HL-60/S4 treated with retinoic acid at 250 ng/mL for 4 days and 3 days (cell line): ENCODE results near the gene SCGB1C1.
"Not testable (repeated sequence)": the region's sequence is repeated elsewhere in the genome, so short reads cannot be mapped to it uniquely, and the experiment has no call there.

Source experiments
- in situ Hi-C: fragments of 300-500 bp; cut with MboI; formaldehyde crosslinking; loops from 2 replicates; pipeline ENCODE4 v1.7.0; 2022; ENCODE audit warnings: low sequenced_read_pairs

Gene SCGB1C1

DNA sequence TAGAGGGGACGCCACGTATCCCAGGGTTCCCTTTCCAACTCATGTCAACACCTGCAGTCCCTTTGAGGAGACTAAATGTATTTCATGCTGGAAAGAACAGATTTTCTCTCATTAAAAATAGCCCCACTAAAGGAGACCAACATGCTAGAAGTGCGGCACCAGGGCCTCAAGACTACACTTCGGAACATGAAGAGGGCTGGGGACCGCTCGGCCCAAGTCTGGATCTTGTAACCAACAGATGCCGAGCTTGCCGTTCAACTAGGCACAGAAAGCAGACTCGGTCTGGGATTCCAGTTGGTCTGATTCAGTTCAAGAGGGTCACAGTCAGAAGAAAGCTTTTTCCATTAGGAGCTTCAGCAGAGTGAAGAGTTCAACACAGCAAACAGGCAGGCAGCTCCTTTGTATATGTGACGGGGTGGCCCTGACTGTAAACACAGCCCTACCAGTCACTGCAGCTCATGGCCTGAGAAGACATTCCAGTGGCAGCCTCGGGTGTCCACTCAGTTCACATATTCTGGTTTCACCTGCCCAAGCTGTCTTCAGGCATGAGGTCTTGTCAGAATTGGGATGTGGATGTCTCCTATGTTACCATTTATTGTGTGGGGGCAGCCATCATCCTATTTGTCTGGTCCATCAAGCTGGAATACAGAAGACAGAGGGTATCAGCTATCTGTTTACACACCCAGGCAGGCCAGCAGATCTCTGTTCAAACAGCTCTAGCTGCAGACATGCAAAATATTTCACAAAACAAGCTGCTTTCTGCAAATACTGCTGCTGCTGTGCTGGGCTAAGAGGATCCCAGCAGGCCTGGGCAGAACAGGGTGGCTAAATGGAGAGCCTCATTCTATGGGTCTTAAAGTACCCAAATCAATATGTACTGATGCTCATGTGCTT is 23.4 kb downstream of the SCGB1C1 start:
- in situ Hi-C loops, result no loop called here

DNA sequence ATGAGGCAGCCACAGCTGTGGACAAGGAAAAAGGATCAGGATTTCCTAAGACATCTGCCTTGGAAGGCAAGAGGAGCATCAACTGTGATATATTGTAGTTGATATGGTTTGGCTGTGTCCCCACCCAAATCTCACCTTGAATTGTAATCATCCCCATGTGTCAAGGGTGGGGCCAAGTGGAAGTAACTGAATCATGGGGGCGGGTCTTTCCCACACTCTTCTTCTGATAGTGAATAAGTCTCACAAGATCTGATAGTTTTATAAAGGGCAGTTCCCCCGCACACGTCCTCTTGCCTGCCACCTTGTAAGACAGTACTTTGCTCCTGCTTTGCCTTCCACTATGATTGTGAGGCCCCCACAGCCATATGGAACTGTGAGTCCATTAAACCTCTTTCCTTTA is 24.8 kb downstream of the SCGB1C1 start:
- in situ Hi-C loops, result no loop called here

DNA sequence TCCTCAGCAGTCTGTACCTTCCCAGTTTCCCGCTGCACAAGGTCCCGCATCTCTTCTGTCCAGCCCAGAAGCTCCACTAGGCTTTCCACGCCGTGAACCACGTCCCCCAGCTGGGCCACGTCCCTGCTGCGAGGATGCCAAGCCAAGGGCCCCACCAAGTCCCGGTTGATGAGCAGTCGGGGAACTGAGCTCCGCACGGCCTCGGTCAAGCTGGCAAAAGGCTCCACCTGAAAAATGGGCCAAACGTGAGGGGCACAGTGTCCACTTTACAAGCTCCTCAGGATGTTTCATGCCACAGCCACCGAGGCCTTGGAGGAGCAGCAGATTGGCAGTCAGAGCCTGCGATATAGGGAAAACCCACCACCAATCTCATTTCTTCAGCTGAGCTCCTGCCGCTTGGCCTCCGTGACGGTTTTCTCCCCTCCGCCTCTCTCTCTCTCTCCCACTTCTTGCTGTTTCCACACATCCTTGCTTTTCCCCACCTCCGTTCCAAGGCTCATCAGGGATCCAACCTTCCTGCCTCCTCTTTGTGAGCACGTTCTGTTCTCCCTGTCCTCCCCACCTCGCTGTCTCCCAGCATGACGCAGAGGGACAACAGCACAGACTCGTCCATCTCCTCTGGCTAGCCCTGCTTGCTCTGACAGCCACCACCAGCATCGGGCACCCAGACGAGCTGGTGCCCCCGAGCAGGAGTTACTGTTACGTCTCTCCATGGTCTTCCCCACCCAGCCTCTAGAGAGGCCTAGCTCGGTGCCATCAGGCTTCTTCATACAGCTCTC is 26.1 kb downstream of the SCGB1C1 start:
- in situ Hi-C loops, result no loop called here

DNA sequence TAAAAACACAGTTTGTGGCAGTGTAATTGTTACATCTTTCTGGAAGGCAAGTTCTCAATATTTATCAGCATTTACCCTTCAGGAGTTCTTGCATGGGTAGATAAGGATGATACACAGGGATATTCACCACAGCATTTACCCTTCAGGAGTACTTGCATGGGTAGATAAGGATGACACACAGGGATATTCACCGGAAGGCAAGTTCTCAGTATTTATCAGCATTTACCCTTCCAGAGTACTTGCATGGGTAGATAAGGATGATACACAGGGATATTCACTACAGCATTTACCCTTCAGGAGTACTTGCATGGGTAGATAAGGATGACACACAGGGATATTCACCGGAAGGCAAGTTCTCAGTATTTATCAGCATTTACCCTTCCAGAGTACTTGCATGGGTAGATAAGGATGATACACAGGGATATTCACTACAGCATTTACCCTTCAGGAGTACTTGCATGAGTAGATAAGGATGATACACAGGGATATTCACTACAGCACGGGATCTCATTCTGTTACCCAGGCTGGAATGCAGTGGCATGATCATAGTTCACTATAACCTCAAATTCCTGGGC is 27.9 kb downstream of the SCGB1C1 start:
- in situ Hi-C loops, result not testable (repeated sequence)

DNA sequence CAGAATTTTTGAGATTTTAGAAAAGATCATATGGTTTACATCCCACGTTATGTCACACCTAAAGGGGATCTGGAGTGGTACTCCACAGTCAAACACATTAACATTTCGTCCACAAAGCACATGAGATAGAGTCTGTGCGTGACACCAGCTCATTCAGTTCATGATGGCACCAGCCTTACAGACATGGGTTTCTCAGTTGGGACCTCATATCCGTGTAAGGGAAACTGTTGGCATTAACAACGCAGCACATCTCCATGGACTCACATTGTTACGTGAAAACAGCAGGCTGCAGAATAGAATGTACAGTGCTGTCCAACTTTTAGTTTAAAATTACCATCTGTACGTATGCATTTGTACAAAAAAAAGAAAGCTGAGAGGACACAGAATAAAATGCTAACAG is 28.7 kb downstream of the SCGB1C1 start:
- in situ Hi-C loops, result no loop called here

DNA sequence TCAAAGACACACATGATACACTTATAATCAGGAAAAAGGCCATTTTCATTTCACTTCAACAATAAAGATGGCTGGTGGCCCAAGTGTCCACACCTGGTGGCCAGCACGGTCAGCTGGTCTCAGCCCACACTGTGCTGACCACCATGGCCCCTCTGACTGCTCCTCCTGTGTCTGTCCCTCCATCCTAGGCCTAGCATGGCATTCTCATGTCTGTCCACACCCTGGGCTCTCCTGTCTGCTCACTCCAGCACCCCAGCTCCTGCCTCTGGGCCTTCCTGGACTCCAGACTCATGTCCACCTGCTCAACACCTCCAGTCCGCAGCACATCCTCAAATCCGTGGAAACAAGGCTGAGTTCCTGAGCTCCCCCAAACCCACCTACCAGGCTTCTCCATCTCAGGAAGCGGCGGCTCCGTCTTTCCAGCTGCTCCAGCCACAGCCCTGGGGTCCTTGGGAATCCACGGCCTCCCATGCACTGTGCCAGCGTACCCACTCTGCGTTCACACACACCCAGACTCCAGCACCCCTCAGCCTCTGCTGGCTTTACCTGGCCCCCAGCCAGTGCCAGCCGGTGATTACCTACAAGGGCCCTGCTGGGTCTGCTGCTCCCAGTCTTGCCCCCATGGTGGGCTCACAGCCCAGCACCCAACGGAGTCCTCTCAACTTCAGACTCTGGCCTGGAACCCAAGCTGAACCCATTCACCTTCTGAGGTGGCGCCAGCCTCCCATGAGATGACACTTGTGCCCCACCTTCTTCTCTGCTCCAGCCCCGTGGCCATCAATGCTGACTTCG is 29.3 kb downstream of the SCGB1C1 start:
- in situ Hi-C loops, result no loop called here

DNA sequence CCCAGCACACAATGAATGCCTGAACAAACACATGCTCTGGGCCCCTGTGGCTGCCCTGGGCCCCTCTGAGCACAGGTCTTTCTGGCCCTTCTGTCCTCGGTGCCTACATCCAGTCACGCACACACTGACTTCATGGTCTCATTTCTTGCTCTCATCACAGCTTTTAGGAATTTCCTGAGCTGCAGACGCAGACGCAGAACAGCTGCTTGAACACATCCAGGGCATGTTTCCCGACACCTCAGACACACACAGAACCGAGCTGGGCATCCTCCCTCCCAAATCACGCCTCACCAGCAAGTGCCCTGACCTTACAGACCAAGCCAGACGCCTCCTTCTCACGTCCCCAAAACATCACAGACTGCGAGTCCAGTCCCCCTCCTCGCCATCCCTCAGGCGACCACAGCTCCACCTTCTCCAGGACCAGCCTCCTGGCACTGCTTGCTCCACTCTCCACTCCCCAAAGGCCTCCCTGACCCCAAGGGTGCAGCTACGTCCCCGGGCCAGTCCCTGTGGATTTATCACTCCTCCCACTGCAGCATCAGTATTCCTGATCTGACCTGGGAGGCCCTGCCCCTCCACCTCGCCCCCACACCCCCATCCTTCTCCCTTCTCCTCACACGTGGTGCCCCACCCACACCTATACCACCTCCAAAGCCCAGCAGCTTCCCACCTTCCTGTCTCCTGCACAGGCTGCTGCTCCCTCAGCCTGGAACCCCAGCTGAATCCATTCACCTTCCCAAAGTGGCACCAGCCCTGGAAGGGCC is 30.3 kb downstream of the SCGB1C1 start:
- in situ Hi-C loops, result no loop called here

DNA sequence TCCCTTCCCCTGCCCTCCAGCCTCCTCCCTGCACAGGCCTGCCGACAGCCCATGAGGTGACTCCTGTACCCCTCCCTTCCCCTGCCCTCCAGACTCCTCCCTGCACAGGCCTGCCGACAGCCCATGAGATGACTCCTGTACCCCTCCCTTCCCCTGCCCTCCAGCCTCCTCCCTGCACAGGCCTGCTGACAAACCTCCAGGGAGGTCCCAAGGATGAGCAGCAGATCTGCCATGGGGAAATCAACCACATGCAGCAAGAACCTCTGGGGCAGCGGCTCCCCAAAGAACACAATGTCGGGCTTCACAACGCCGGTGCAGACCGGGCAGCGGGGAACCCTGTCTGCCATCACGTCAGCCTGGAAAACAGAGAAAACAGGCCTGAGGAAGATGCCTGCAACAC is 31.0 kb downstream of the SCGB1C1 start:
- in situ Hi-C loops, result no loop called here

DNA sequence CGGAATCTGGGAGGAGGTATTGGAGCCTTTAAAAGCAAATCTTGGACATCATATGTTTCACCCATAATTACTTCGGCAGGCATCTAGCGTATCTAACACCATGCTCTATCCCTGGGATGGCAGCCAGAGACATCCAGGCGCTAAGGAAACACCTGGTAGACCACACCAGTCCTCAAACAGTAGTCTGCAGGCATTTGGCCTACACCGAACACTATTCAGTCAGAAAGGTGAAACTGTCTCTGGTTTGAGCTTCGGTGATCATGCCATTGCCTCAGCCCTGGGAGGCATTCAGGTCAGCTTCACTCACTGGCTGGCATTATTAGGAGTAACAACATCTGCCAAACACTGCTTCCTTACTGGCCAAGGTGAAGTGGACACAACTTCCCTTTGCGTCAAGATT is 31.5 kb downstream of the SCGB1C1 start:
- in situ Hi-C loops, result no loop called here

DNA sequence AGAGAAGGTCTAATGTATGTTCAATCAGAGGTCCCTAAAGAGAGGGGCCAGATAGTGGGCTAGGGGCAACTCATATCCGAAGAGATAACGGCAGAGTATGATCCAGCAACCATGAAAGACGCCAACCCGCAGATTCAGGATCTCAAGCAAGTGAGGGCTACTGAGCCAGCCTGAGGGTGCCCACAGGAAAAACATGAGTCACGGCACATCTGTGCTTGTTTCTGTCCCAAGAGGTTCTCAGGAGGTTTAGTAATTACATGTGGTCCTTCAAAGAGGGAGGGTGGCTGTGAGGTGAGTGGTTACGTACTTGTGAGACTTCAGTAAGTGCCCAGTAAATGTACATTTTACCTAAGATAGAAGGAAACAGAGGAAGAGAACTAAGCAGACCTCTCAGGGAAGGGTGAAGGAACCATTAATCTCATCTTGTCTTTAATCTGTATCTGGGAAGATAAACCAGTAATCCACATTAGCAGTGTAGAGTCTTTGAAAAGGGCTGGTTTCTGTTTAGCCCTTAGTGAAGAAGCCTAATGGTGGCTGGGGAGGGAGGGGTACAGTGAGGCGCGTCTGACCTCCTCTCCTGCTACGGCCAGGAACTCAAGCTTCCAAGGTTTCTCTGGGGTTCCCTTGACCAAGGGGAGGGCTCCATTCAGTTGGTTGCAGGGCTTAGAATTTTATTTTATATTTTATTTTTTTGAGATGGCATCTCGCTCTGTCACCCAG is 33.0 kb downstream of the SCGB1C1 start:
- in situ Hi-C loops, result no loop called here

DNA sequence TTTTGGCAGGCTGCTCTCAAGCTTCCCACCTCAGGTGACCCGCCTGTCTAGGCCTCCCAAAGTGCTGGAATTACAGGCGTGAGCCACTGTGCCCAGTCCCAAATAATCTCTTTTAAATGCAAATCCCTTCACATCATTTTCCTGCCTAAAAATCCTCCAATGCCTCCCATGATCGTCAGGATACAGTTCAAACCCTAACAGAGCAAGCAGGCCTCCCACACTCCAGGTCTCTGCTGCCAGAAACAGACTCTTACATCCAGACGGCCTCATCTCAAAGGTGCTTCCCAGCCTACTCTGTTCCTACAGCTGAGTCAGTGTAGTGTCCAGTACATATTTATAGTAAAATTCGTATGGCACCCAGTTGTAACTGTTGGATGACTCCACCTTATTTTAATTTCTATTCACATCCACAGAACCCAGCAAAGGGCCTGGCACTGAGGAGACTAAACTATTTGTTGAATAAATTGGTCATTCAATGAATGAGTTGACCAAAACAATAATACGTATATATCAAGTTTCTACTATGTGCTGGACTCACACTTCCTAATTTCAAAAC is 35.0 kb downstream of the SCGB1C1 start:
- in situ Hi-C loops, result no loop called here

DNA sequence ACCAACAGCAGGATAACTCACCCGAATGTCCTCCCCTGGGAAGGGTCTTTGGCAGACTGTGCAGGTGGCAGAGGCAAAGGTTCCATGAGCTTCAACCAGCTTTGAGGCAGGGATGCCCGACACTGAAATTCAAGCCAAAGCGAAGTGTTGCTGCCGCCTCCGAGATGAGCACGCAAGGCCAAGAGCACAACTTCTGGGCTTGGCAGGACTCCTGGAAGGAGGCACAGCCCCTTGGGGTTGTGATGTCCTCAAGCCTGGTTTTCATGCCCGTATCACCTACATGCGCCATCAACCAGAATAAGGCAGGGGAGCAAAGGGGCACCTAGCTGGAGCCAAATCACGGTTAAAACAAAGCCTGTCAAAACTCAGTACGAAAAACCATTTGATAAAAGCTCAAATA is 37.6 kb downstream of the SCGB1C1 start:
- in situ Hi-C loops, result no loop called here

DNA sequence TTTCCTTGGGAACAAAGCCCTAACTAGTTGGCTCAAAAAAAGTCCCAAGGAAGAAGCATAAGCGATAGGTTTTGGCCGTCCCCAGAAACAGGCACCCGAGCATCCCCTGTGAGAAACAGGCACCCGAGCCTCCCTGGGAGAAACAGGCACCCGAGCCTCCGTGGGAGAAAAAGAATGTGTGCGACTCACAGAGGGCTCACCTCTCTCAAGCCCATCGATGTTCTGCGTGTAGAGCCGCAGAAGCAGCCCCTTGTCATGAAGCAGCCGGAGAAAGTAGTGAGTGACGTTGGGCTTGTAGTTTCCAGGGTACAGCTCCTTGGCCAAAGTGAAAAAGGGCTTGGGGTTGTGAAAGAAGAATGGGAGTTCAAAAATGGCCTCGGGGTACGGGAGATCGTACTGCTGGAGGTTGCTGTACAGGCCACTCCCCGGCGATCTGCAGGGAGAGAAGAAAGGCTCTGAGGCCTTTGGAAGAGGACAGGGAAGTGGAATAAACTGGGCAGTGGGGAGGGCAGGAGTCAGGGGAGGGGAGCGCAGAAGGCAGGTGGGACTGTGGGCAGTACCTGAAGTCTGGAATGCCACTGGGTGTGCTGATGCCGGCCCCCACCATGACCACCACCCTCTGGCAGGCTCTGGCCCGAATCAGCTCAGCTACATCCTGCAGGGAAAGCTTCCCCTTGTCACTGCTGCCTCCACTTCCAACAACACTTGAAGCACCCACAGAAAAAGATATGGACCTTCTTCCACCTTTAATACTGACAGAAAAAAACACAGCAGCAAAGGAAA is 40.1 kb downstream of the SCGB1C1 start:
- in situ Hi-C loops, result no loop called here

DNA sequence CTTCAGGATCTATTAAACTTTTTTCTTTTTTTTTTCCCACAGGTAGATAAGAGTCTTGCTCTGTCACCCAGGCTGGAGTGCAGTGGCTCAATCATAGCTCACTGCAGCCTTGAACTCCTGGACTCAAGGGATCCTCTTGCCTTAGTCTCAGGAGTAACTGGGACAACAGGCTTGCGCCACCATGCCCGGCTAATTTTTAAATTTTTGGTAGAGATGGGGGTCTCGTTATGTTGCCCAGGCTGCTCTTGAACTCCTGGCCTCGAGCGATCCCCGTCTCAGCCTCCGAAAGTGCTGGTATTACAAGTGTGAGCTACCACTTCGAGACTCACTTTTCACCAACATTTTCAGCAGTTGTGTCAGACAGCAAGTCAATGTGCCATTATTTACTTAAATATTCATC is 42.3 kb downstream of the SCGB1C1 start:
- in situ Hi-C loops, result no loop called here

DNA sequence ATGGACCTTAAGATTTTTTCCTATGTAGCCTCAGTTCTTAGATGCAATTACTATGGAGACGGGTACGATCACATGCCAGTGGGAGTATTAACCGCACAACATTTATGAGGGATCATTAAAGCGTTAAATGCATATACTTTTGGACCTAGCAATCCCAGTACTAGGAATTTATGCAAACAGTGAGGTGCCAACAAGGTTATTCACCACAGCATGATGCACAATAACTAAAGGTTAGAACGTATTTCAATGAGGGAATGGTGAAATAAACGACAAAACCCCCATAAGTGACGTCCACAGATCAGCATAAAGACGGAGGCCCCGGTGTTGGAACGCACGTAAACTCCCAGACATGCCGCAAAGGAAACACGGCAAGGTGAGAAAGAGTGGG is 42.7 kb downstream of the SCGB1C1 start:
- in situ Hi-C loops, result no loop called here

DNA sequence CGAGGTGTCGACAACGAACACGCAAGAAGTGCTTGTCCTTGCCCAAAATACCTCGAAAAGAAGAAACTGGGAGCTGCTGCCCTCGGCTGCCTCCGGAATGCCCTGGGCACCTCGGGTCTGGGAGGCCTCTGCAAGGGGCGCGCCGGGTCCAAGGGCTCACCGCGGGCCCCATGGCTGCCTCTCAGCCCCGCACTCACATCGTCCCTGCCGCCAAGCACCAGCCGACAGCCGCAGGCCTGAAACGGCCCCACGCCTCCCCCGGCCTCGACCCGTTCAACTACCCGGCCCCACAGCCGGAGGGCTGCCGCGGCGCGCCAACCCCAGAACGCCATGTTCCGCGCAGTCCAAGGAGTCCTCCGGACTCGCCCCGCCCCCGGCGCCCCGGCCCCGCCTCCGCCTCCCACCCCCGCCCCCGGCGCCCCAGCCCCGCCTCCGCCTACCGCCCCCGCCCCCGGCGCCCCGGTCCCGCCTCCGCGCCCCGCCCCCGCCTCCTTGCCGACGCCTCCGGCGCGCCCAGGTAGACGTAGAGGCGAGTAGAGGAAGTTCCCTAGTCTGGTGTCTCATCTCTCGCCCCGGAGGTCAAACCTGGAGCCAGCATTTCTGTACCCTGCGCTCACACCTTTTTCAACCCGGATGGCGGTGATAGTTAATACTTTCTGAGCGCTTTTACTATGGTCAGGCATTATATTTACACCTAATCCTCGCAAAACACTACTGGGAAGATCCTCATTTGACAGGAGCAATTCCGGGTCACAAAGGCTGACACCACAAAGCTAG is 43.3 kb downstream of the SCGB1C1 start, which contains the start of gene SIRT3:
TSS of gene SIRT3 (minus strand) at position 346 of the 777 bp plus-strand sequence. CDS start at position 332, 14 bp downstream.
- in situ Hi-C loops, result no loop called here
